GM21825 (cell line): ENCODE measurements around the gene LDAH.

ENCODE experiments used
- ATAC-seq: cut with Tn5 transposase; IDR thresholded peaks from one replicate; pipeline ENCODE4 v1.9.1; 2021; ENCODE audit warnings: mild to moderate bottlenecking, moderate library complexity; ENCODE audit not compliant: unreplicated experiment

LDAH gene

GRCh38 chr2:20687260-20687832, 135.6 kb downstream of the LDAH start:
- no peak for ATAC-seq

GRCh38 chr2:20684581-20685063, 138.3 kb downstream of the LDAH start:
- no peak for ATAC-seq

GRCh38 chr2:20682167-20682920, 140.6 kb downstream of the LDAH start:
- ATAC-seq: no peak

GRCh38 chr2:20680744-20681375, 142.0 kb downstream of the LDAH start:
- no peak for ATAC-seq

- ATAC-seq: no peak
Measured at GRCh38 chr2:20678780-20679179, 144.1 kb downstream of the LDAH start.

- ATAC-seq: no peak
Measured at GRCh38 chr2:20678086-20678395, 144.9 kb downstream of the LDAH start.

GRCh38 chr2:20677301-20678085, 145.4 kb downstream of the LDAH start:
- peak; percentile 25 for ATAC-seq

- ATAC-seq: peak; percentile 57
Measured at GRCh38 chr2:20676353-20677215, 146.3 kb downstream of the LDAH start.

- ATAC-seq: peak; percentile 56
Measured at GRCh38 chr2:20675701-20676352, 147.1 kb downstream of the LDAH start.

GRCh38 chr2:20674974-20675679, 147.8 kb downstream of the LDAH start:
- no peak for ATAC-seq

- ATAC-seq: no peak
Measured at GRCh38 chr2:20674309-20674965, 148.5 kb downstream of the LDAH start.

- ATAC-seq: no peak
Measured at GRCh38 chr2:20673686-20674308, 149.1 kb downstream of the LDAH start.

GRCh38 chr2:20672201-20672951, 150.5 kb downstream of the LDAH start:
- no peak for ATAC-seq

- no peak for ATAC-seq
Measured at GRCh38 chr2:20671736-20672080, 151.2 kb downstream of the LDAH start.

- no peak for ATAC-seq
Measured at GRCh38 chr2:20671036-20671735, 151.7 kb downstream of the LDAH start.

GRCh38 chr2:20670315-20671035, 152.4 kb downstream of the LDAH start:
- no peak for ATAC-seq
